Activated CD4-positive, alpha-beta memory T cell treated with anti-CD3 and anti-CD28 coated beads, Interleukin-2, amount 10 ng/mL, durations not matched to agents 7 days and 5 days (primary cell): ENCODE data around the gene IQUB. TPM values are rescaled to one million over a fixed set of nuclear protein-coding genes. Genes with fewer than 3 reads are reported as not detected.
"Not testable (repeated sequence)": the region's sequence is repeated elsewhere in the genome, so short reads cannot be mapped to it uniquely, and the experiment has no call there.

Experiments used
- CTCF ChIA-PET: fragments of 350-600 bp; sonication (Branson Sonifier 250); formaldehyde crosslinking; loops from one replicate; lab custom pipeline; 2021; ENCODE audit warnings: antibody characterized with exemption, inconsistent platforms; lab: Charles Lee
- POLR2A ChIA-PET: fragments of 350-600 bp; sonication (Branson Sonifier 250); formaldehyde crosslinking; loops from one replicate; lab custom pipeline; 2021; ENCODE audit warnings: antibody characterized with exemption; lab: Charles Lee
- DNase-seq: peaks from one replicate; pipeline ENCODE4 v3.0.0-alpha.2; 2020
- H3K27ac Mint-ChIP-seq: one replicate; pipeline ENCODE4 v1.8.0; 2021; ENCODE audit warnings: mild to moderate bottlenecking, mixed read lengths
- H3K27me3 Mint-ChIP-seq: one replicate; pipeline ENCODE4 v1.8.0; 2021; ENCODE audit warnings: mixed read lengths
- H3K36me3 Mint-ChIP-seq: one replicate; pipeline ENCODE4 v1.8.0; 2021; ENCODE audit warnings: low read depth, mixed read lengths
- H3K4me1 Mint-ChIP-seq: one replicate; pipeline ENCODE4 v1.8.0; 2021; ENCODE audit warnings: mixed read lengths
- H3K4me3 Mint-ChIP-seq: one replicate; pipeline ENCODE4 v1.8.0; 2021; ENCODE audit warnings: mild to moderate bottlenecking, mixed read lengths
- H3K9me3 Mint-ChIP-seq: one replicate; pipeline ENCODE4 v1.8.0; 2021; ENCODE audit warnings: mixed read lengths
- total RNA-seq, 2 experiments: library from RNA; stranded (reverse); gene quantifications; one replicate each; pipeline ENCODE4 v1.2.3, GENCODE V29; 2021

Gene IQUB
- total RNA-seq, 2 experiments from 2014 or later: not detected

DNA sequence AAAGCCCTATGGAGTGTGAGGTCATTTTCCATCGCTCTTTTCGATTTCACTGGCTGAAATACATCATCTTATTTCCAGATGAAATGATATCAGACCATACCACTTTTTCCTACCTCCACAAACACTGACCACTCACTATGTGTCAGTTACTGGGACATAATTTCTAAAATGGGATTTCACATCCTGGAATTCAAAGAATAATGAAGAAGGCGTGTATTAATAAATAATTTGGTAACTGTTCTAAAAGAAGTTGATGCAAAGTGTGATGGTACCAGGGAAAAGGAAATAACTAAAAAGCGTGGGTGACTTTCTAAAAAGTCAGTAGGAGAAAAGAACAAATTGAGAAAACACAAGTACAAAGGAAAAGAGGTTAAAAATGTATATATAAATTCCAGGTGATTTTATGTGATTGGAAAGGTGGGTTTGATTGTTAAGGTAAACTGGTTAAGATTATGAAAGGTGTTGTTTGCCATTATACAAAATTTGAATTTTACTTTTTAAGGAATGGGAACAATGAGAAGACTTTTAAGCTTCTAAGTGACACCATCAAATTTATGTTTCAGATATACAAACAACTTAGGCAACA is 24.0 kb upstream of the IQUB start:
- H3K27ac Mint-ChIP-seq: no peak overlapping the region

DNA sequence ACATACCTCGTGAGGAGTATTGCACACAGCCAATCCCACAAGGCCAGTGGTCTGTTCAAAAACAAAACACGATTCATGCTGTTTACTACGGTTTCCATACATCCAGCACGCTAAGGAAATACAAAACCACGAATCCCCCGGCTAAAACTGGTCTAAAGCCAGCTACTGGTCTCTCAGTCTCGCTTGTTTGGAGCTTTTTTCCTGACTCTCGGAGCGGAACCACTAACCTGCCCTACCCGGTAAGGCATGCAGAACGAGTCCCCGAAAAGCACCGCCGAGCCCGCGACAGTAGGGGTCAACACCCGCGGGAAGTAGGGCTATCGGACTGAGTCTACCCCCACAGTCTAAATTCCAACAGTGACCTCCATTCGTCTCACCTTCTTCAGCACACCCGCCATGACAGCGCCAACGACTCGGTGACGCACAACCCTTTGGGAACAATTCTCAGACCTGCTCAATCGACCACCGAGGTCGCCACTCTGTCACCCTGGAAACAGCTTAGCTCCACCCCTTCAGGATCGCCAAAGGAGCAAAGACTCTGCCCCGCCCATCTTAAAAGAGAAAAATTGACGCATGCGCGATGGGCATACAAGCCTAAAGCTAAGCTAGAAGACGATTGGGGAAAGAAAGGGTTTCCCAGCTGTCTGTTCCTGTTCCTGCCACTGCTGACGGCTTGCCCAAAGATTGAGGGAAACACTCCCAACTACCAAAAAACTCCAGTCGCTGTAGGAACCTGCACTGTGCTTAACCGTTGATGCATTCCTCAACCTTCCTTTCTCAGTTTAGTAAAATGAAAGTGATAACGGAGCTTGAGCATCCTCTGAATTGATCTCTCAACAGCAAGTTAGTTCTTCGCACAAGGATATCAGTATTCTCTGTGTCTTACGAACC is 23.2 kb upstream of the IQUB start, which contains the start of gene NDUFA5:
Gene NDUFA5, minus strand, starts transcription at position 421 of the 891 bp plus-strand sequence. Its CDS starts 23 bp downstream, at position 398.
- H3K27ac Mint-ChIP-seq: no peak within 1 kb of the TSS
- peaks cover 3% of the 10 kb centered on the region for H3K9me3 Mint-ChIP-seq
- H3K27me3 Mint-ChIP-seq: peaks cover 2% of the 10 kb centered on the region
- H3K36me3 Mint-ChIP-seq: peaks cover 10% of the 10 kb centered on the region
- H3K4me1 Mint-ChIP-seq: peaks cover 2% of the 10 kb centered on the region
- ChIA-PET POLR2A (interaction anchor here (0.6 to 2.0 kb wide), 9 partner anchors 10 to 1372 kb away, joined by 3 to 10 read pairs (median 4); partner anchors contain the start of genes POT1 and WASL), CTCF (interaction anchor here (1.1 to 1.9 kb wide), 7 partner anchors 10 to 124 kb away, joined by 3 to 17 read pairs (median 3); partner anchors contain the start of gene IQUB)
- DNase-seq: peak; percentile 96
- no peak within 1 kb of the TSS for H3K4me3 Mint-ChIP-seq

More for the DNA sequence above, 24.0 kb upstream of the IQUB start:
- Mint-ChIP-seq H3K9me3 (no peaks in the 10 kb centered on the region), H3K27me3 (peaks cover 2% of the 10 kb centered on the region), H3K4me1 (no peaks in the 10 kb centered on the region), H3K36me3 (peaks cover 3% of the 10 kb centered on the region), H3K4me3 (no peak overlapping the region)
- no peak for DNase-seq
- ChIA-PET POLR2A (interaction anchor here (0.6 to 2.0 kb wide), 6 partner anchors 11 to 191 kb away, joined by 3 to 10 read pairs (median 5); partner anchors contain the start of gene WASL), CTCF (interaction anchor here (1.1 to 1.9 kb wide), 7 partner anchors 19 to 191 kb away, joined by 3 to 17 read pairs (median 3); partner anchors contain the start of genes IQUB and WASL)

DNA sequence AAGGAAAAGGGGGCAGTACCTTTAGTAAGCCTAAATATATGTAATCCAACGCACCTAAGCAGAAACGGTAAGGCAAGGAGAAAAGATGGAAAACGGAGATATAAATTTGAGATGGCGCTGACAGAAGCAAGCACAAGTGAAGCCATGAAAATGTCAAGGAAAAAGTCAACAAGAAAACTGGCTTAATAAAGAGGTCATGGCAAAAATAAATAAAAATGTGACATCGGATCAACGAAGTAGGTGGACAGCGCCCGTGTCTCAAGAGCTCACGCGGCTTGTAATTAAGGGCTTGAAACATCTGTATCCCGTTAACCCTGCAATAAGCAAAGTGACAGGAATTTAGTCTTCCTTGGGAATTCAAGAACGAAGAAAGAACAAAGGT is 22.6 kb upstream of the IQUB start:
- Mint-ChIP-seq H3K4me1 (peaks cover 2% of the 10 kb centered on the region), H3K4me3 (no peak overlapping the region), H3K27me3 (peaks cover 2% of the 10 kb centered on the region), H3K9me3 (peaks cover 4% of the 10 kb centered on the region), H3K36me3 (peaks cover 15% of the 10 kb centered on the region), H3K27ac (no peak overlapping the region)
- no peak for DNase-seq
- CTCF ChIA-PET: interaction anchor here (1.1 to 1.9 kb wide), 5 partner anchors 10 to 68 kb away, joined by 3 to 17 read pairs (median 6); partner anchors contain the start of gene IQUB
- POLR2A ChIA-PET: interaction anchor here (0.6 to 2.0 kb wide), 6 partner anchors 15 to 1372 kb away, joined by 3 to 10 read pairs (median 4); partner anchors contain the start of genes POT1 and WASL

DNA sequence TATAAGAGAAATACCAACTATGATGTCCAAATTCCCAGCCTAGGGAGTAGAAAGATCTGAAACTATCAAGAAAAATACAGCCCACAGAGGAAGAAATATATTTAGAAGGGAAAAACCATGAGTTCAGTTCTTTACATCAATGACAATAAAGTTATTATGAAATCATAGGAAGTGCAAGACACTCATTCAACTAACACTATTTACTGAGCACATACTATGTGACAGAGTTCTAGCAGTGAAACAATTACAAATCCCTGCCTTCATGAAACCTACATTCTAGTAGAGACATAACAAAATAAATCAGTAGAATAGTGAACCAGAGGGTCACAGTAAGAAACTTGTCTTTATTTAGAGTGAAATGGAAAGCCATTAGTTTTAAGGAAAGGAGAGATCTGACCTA is 21.1 kb upstream of the IQUB start:
- ChIA-PET CTCF (no interaction called here), POLR2A (no interaction called here)
- Mint-ChIP-seq H3K27ac (no peak overlapping the region), H3K36me3 (peaks cover 18% of the 10 kb centered on the region), H3K9me3 (peaks cover 4% of the 10 kb centered on the region), H3K4me3 (no peak overlapping the region), H3K27me3 (peaks cover 2% of the 10 kb centered on the region), H3K4me1 (peaks cover 2% of the 10 kb centered on the region)
- DNase-seq: no peak

DNA sequence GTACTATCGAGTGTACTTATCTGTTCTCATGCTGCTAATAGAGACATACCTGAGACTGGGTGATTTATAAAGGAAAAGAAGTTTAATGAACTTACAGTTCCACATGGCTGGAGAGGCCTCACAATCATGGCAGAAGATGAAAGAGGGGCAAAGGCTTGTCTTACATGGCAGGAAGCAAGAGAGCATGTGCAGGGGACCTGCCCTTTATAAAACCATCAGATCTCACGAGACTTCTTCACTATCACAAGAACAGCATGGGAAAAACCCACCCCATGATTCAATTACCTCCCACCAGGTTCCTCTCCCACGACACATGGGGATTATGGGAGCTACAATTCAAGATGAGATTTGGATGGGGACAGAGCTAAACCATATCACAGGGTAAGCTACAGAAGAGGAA is 18.8 kb upstream of the IQUB start:
- DNase-seq: no peak
- Mint-ChIP-seq H3K36me3 (peaks cover 31% of the 10 kb centered on the region), H3K9me3 (peaks cover 4% of the 10 kb centered on the region), H3K4me3 (no peak overlapping the region), H3K27ac (no peak overlapping the region), H3K27me3 (no peaks in the 10 kb centered on the region), H3K4me1 (peaks cover 6% of the 10 kb centered on the region)
- ChIA-PET CTCF (interaction anchor here (1.3 kb wide), 1 partner anchor 59 kb away, joined by 4 read pairs; no protein-coding TSS in a partner anchor), POLR2A (interaction anchor here (0.6 kb wide), 1 partner anchor 121 kb away, joined by 3 read pairs; no protein-coding TSS in a partner anchor)

DNA sequence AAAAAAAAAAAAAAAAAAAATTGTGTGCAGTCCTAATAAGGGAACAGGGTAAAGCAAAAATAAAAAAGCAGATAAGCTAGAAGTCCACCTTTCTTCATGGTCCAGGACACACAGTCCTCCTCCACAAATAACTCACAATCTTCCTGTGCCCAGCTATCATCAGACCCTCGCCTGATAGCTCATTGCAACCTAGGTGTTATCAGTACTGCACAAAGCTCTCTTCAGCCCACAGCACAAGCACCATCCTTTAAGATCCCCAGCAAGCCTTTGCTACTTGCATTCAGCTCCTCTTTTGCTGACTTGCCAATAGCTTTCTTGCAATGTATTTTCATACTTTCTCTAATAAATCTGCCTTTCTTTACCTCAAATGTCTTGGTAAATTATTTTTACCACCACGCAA is 18.2 kb upstream of the IQUB start:
- H3K27ac Mint-ChIP-seq: no peak overlapping the region
- peaks cover 7% of the 10 kb centered on the region for H3K4me1 Mint-ChIP-seq
- H3K4me3 Mint-ChIP-seq: no peak overlapping the region
- peaks cover 32% of the 10 kb centered on the region for H3K36me3 Mint-ChIP-seq
- no peak for DNase-seq
- POLR2A ChIA-PET: interaction anchor here (0.6 kb wide), 1 partner anchor 122 kb away, joined by 3 read pairs; no protein-coding TSS in a partner anchor
- H3K9me3 Mint-ChIP-seq: peaks cover 4% of the 10 kb centered on the region
- no peaks in the 10 kb centered on the region for H3K27me3 Mint-ChIP-seq
- CTCF ChIA-PET: interaction anchor here (1.3 kb wide), 1 partner anchor 58 kb away, joined by 4 read pairs; no protein-coding TSS in a partner anchor

DNA sequence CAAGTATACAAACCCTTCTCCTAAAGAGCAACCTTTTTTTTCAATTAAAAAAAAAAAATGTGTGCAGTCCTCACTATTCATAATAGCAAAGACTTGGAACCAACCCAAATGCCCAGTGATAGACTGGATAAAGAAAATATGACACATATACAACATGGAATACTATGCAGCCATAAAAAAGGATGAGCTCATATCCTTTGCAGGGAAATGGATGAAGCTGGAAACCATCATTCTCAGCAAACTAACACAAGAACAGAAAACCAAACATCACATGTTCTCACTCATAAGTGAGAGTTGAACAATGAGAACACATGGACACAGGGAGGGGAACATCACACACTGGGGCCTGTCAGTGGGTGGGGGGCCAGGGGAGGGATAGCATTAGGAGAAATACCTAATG is 17.7 kb upstream of the IQUB start:
- CTCF ChIA-PET, H3K4me3 Mint-ChIP-seq, H3K9me3 Mint-ChIP-seq, H3K27ac Mint-ChIP-seq, DNase-seq, POLR2A ChIA-PET, H3K27me3 Mint-ChIP-seq: not testable (repeated sequence)
- Mint-ChIP-seq H3K36me3 (peaks cover 35% of the 10 kb centered on the region), H3K4me1 (peaks cover 11% of the 10 kb centered on the region)

DNA sequence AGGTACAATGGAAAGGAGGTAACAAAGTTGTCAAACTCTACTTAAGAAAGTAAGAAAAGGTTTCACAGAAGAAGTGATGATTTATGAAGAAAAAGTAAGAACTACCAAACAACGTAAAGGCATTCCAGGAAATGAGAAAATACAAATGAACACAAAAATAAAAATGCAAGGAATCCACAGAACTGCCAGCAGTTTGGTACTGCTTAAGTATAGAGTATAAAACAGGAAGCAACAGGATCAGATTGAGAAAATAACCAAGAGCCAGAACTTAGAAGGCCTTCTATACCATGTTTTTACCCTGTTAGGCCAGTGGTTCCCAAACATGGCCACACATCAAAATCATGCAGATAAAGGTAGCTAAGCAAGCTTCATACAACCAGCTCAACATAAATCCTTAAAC is 14.0 kb upstream of the IQUB start:
- DNase-seq: no peak
- H3K4me1 Mint-ChIP-seq: peaks cover 14% of the 10 kb centered on the region
- no peak overlapping the region for H3K4me3 Mint-ChIP-seq
- H3K27me3 Mint-ChIP-seq: no peaks in the 10 kb centered on the region
- ChIA-PET POLR2A (interaction anchor here (0.9 kb wide), 1 partner anchor 9 kb away, joined by 3 read pairs; no protein-coding TSS in a partner anchor), CTCF (no interaction called here)
- H3K9me3 Mint-ChIP-seq: peaks cover 4% of the 10 kb centered on the region
- H3K36me3 Mint-ChIP-seq: peaks cover 33% of the 10 kb centered on the region
- no peak overlapping the region for H3K27ac Mint-ChIP-seq

DNA sequence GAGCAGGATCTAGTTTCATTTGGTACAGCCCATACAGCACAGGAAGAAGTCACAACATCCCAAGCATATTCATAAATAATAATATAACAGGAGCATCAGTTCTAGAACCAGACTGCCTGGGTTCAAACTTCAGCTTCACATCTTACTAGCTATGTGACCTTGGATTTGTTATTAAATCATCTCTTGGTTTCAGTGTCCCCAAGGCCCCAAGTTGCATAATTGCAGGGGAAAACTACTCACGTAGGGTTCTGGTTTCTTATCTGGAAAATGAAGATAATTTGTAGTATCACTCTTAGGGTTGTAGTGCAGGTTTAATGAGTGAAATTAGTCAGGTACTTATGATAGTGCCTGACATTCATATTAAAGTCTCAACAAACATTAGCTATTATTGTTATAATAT is 5.5 kb upstream of the IQUB start:
- no peak for DNase-seq
- H3K4me1 Mint-ChIP-seq: peaks cover 12% of the 10 kb centered on the region
- no peak overlapping the region for H3K27ac Mint-ChIP-seq
- no peaks in the 10 kb centered on the region for H3K27me3 Mint-ChIP-seq
- no peak overlapping the region for H3K4me3 Mint-ChIP-seq
- ChIA-PET CTCF (interaction anchor here (1.9 kb wide), 1 partner anchor 18 kb away, joined by 6 read pairs; the partner anchor contains the start of gene NDUFA5), POLR2A (interaction anchor here (1.6 kb wide), 1 partner anchor 18 kb away, joined by 6 read pairs; the partner anchor contains the start of gene NDUFA5)
- no peaks in the 10 kb centered on the region for H3K9me3 Mint-ChIP-seq
- peaks cover 2% of the 10 kb centered on the region for H3K36me3 Mint-ChIP-seq

DNA sequence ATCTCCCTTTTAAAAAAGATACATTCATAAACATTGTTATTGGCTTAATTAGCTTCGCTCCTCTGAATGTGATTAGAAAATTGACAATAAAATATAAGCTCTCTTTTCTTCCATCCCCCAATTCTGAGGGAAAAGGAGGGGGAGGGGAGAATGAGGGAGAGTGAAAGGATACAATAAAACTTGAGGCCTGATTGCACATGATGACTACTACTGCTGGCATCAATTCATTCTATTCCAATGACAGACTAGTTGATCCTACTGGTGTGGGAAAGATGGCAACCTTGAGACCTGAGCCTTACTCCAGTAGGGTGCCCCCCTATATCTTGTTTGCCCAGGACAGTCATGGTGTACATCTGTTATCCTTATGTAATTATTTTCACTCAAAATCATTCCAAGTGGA is 4.5 kb upstream of the IQUB start:
- no peak overlapping the region for H3K4me3 Mint-ChIP-seq
- peaks cover 2% of the 10 kb centered on the region for H3K36me3 Mint-ChIP-seq
- peaks cover 4% of the 10 kb centered on the region for H3K27me3 Mint-ChIP-seq
- H3K4me1 Mint-ChIP-seq: peaks cover 18% of the 10 kb centered on the region
- POLR2A ChIA-PET: interaction anchor here (1.0 to 1.6 kb wide), 2 partner anchors 10 to 19 kb away, joined by 3 to 6 read pairs; partner anchors contain the start of gene NDUFA5
- no peak overlapping the region for H3K27ac Mint-ChIP-seq
- CTCF ChIA-PET: interaction anchor here (1.1 to 1.9 kb wide), 3 partner anchors 8 to 45 kb away, joined by 3 to 7 read pairs (median 6); partner anchors contain the start of gene NDUFA5
- no peaks in the 10 kb centered on the region for H3K9me3 Mint-ChIP-seq
- no peak for DNase-seq

DNA sequence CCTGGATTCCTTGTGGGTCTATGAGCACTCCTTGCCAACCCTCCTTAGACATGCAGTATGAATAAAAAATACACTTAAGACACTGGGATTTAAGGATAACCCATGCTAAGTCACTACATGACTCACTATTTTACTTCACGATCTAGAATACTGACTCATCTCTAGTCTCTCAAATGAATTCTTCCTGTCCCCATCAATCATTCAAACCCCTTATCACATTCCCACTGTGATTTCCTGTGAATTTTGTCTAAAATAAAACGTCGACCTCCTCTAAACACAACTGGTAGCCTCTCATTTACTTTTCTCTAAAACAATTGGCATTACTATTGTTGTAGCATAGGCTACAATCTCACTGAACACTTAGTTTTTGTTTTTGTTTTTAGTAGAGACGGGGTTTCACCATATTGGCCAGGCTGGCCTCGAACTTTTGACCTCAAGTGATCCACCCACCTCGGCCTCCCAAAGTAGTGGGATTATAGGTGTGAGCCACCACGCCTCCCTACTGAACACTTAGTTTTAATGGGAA is 3.9 kb upstream of the IQUB start:
- Mint-ChIP-seq H3K27me3 (peaks cover 9% of the 10 kb centered on the region), H3K36me3 (peaks cover 2% of the 10 kb centered on the region), H3K27ac (no peak overlapping the region), H3K4me3 (no peak overlapping the region), H3K4me1 (peaks cover 23% of the 10 kb centered on the region), H3K9me3 (no peaks in the 10 kb centered on the region)
- DNase-seq: no peak
- ChIA-PET POLR2A (interaction anchor here (1.3 kb wide), 1 partner anchor 44 kb away, joined by 3 read pairs; no protein-coding TSS in a partner anchor), CTCF (interaction anchor here (0.7 to 1.9 kb wide), 4 partner anchors 9 to 44 kb away, joined by 3 to 7 read pairs (median 4); partner anchors contain the start of gene NDUFA5)
